HepG2 (cell line): ENCODE results near the gene ALX3.

ENCODE experiments used
- CREB1 ChIP-seq, 2 experiments: fragments of 450-650 bp in 1 of 2; IDR thresholded peaks; 2 replicates each; pipeline ENCODE4 v1.6.1; 2016 to 2017; ENCODE audit warnings: control low read depth in 1 of 2, mild to moderate bottlenecking in 1 of 2, missing compliant biosample characterization in 1 of 2, missing genetic modification characterization in 1 of 2
- EP300 ChIP-seq, 3 experiments: sonication (generic) in 1 of 3; formaldehyde crosslinking in 1 of 3; IDR thresholded peaks; 2 replicates each; pipeline versions ENCODE4 v1.5.1 to v1.6.1; 2011 to 2020; ENCODE audit warnings: low read depth in 2 of 3, low read length in 2 of 3, borderline replicate concordance in 1 of 3, improper control_type of control experiment in 1 of 3, mild to moderate bottlenecking in 1 of 3, missing genetic modification reagents in 1 of 3, moderate library complexity in 1 of 3
- KLF9 ChIP-seq: IDR thresholded peaks from 2 replicates; pipeline ENCODE4 v1.6.1; 2016; ENCODE audit warnings: low read depth
- MYNN ChIP-seq: sonication (generic); formaldehyde crosslinking; IDR thresholded peaks from 2 replicates; pipeline ENCODE4 v1.4.0; 2020; ENCODE audit warnings: mild to moderate bottlenecking, low read depth, missing genetic modification reagents
- PREB ChIP-seq: sonication (generic); formaldehyde crosslinking; IDR thresholded peaks from 2 replicates; pipeline ENCODE4 v1.4.0; 2020; ENCODE audit warnings: missing genetic modification reagents
- RNF219 ChIP-seq: sonication (generic); formaldehyde crosslinking; IDR thresholded peaks from 2 replicates; pipeline ENCODE4 v1.5.0; 2020; ENCODE audit warnings: mild to moderate bottlenecking, missing genetic modification reagents
- SAP130 ChIP-seq: IDR thresholded peaks from 2 replicates; pipeline ENCODE4 v1.6.1; 2016; ENCODE audit warnings: low read depth
- ZFP36L2 ChIP-seq: sonication (generic); formaldehyde crosslinking; IDR thresholded peaks from 2 replicates; pipeline ENCODE4 v1.4.0; 2020; ENCODE audit warnings: missing genetic modification reagents
- ZNF274 ChIP-seq: sonication (generic); formaldehyde crosslinking; IDR thresholded peaks from 2 replicates; pipeline ENCODE4 v1.5.1; 2020; ENCODE audit warnings: mild to moderate bottlenecking, missing genetic modification reagents
- ZNF335 ChIP-seq: sonication (generic); formaldehyde crosslinking; IDR thresholded peaks from 2 replicates; pipeline ENCODE4 v1.4.0; 2020; ENCODE audit warnings: missing genetic modification reagents
- ZNF501 ChIP-seq: sonication (generic); formaldehyde crosslinking; IDR thresholded peaks from 2 replicates; pipeline ENCODE4 v1.5.1; 2020; ENCODE audit warnings: mild to moderate bottlenecking, moderate library complexity, missing genetic modification reagents
- ZNF607 ChIP-seq: sonication (generic); formaldehyde crosslinking; IDR thresholded peaks from 2 replicates; pipeline ENCODE4 v1.5.1; 2020; ENCODE audit warnings: missing genetic modification reagents, mild to moderate bottlenecking, borderline replicate concordance
- TF ChIP-seq, protein P1 (sequence below): IDR thresholded peaks from 2 replicates; pipeline ENCODE4 v1.6.1; 2012; ENCODE audit warnings: inconsistent platforms
- TF ChIP-seq, protein P2 (sequence below): sonication (generic); formaldehyde crosslinking; IDR thresholded peaks from 2 replicates; pipeline ENCODE4 v1.5.0; 2020; ENCODE audit warnings: mild to moderate bottlenecking, missing genetic modification reagents, moderate library complexity

GRCh38 chr1:110040548-110040947 is 29.9 kb downstream of the ALX3 start:
- no peak for TF ChIP-seq MYNN
- no peak for TF ChIP-seq RNF219 (CRISPR knock-in tag)
- TF ChIP-seq ZFP36L2 (CRISPR knock-in tag), result no peak
- no peak for TF ChIP-seq ZNF607
- TF ChIP-seq EP300 (IDR thresholded peaks at IDR 0.05; ENCODE audit: low read depth in 2 of 2, low read length in 2 of 2), result no peak
- no peak for TF ChIP-seq EP300 (CRISPR knock-in tag; IDR thresholded peaks at IDR 0.05; ENCODE audit: borderline replicate concordance)
- TF ChIP-seq ZNF274 (CRISPR knock-in tag), result no peak
- TF ChIP-seq, protein P1, sequence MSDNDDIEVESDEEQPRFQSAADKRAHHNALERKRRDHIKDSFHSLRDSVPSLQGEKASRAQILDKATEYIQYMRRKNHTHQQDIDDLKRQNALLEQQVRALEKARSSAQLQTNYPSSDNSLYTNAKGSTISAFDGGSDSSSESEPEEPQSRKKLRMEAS, result no peak
- TF ChIP-seq ZNF501 (CRISPR knock-in tag), result no peak
- TF ChIP-seq CREB1 (IDR thresholded peaks at IDR 0.05), result no peak
- TF ChIP-seq CREB1 (CRISPR knock-in tag; IDR thresholded peaks at IDR 0.05), result no peak
- TF ChIP-seq ZNF335 (CRISPR knock-in tag), result no peak
- TF ChIP-seq KLF9 (CRISPR knock-in tag), result no peak
- TF ChIP-seq, protein P2, sequence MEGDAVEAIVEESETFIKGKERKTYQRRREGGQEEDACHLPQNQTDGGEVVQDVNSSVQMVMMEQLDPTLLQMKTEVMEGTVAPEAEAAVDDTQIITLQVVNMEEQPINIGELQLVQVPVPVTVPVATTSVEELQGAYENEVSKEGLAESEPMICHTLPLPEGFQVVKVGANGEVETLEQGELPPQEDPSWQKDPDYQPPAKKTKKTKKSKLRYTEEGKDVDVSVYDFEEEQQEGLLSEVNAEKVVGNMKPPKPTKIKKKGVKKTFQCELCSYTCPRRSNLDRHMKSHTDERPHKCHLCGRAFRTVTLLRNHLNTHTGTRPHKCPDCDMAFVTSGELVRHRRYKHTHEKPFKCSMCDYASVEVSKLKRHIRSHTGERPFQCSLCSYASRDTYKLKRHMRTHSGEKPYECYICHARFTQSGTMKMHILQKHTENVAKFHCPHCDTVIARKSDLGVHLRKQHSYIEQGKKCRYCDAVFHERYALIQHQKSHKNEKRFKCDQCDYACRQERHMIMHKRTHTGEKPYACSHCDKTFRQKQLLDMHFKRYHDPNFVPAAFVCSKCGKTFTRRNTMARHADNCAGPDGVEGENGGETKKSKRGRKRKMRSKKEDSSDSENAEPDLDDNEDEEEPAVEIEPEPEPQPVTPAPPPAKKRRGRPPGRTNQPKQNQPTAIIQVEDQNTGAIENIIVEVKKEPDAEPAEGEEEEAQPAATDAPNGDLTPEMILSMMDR (CRISPR knock-in tag), result no peak
- no peak for TF ChIP-seq PREB (CRISPR knock-in tag)
- TF ChIP-seq SAP130 (CRISPR knock-in tag), result no peak
